ENCODE measurements around the gene CLCNKB.

DNA sequence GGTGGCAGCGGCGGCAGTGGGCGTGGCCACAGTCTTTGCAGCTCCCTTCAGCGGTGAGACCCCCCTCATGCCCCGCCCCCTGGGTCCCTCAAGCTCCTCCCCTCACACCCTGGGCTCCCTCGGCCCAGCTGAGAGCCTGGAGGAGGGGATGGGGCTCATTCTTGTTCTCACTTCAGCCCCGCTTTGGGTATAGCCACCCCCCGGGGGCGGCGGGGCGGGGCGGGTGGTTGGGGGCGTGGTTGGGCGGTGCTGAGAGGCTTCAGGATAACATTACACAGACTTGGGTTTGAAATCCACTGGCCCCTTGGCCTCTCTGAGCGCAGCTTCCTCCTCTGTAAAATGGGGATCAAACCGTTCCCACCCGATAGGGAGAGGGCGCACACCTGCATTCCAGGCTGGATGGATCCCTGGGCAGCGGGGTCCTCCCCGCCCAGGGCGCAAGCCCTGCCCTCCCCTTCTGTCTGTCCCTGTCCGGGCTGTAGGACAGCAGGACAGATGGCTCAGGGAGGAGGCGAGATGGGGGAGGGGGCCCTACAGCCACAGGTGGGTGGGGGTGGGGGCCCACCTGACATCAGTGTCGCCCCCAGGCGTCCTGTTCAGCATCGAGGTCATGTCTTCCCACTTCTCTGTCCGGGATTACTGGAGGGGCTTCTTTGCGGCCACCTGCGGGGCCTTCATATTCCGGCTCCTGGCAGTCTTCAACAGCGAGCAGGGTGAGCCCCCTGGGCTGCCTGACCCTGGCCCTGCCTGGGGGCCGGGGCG is 16.7 kb upstream of the CLCNKB start:
- TF ChIP-seq POLR2A (IDR thresholded peaks at IDR 0.05): no peak
- TF ChIP-seq, protein P1, sequence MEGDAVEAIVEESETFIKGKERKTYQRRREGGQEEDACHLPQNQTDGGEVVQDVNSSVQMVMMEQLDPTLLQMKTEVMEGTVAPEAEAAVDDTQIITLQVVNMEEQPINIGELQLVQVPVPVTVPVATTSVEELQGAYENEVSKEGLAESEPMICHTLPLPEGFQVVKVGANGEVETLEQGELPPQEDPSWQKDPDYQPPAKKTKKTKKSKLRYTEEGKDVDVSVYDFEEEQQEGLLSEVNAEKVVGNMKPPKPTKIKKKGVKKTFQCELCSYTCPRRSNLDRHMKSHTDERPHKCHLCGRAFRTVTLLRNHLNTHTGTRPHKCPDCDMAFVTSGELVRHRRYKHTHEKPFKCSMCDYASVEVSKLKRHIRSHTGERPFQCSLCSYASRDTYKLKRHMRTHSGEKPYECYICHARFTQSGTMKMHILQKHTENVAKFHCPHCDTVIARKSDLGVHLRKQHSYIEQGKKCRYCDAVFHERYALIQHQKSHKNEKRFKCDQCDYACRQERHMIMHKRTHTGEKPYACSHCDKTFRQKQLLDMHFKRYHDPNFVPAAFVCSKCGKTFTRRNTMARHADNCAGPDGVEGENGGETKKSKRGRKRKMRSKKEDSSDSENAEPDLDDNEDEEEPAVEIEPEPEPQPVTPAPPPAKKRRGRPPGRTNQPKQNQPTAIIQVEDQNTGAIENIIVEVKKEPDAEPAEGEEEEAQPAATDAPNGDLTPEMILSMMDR (IDR thresholded peaks at IDR 0.05): no peak

All from vagina (tissue), 2 donors.